ENCODE results near the gene TRIP13. TPM values are rescaled to one million over a fixed set of nuclear protein-coding genes. Genes with fewer than 3 reads are reported as not detected.
A peak's percentile ranks its signal among the peaks of the same experiment; 100 is the strongest.
"Not testable (repeated sequence)": the region's sequence is repeated elsewhere in the genome, so short reads cannot be mapped to it uniquely, and the experiment has no call there.

The TRIP13 gene
- total and polyA plus RNA-seq, 8 donors: 0.31 to 1.2 (median 0.51) TPM; not detected in 1

DNA sequence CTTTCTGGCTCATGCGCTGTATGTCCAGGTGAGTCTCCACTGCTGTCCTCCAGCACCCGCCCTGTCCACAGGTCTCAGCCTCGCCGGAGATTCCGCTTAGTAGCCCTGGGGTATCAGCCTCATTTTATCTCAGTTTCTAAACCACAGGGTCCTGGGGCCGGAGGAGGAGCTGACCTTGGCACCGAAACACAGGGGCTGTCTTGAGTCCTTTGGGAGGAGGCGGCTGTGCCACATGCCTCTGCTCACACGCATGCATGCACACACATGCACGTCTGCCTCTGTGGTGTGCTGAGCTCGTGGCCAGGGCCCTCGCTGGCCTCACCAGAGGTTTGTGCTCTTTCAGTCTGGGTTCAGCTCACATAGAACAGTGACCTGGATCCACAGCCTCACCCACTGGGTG is 23.3 kb downstream of the TRIP13 start:
- FAIRE-seq (no peak), DNase-seq (peak in 2 of 6 donors; percentile 8 to 9), ATAC-seq (no peak)
- TF ChIP-seq, protein P1, sequence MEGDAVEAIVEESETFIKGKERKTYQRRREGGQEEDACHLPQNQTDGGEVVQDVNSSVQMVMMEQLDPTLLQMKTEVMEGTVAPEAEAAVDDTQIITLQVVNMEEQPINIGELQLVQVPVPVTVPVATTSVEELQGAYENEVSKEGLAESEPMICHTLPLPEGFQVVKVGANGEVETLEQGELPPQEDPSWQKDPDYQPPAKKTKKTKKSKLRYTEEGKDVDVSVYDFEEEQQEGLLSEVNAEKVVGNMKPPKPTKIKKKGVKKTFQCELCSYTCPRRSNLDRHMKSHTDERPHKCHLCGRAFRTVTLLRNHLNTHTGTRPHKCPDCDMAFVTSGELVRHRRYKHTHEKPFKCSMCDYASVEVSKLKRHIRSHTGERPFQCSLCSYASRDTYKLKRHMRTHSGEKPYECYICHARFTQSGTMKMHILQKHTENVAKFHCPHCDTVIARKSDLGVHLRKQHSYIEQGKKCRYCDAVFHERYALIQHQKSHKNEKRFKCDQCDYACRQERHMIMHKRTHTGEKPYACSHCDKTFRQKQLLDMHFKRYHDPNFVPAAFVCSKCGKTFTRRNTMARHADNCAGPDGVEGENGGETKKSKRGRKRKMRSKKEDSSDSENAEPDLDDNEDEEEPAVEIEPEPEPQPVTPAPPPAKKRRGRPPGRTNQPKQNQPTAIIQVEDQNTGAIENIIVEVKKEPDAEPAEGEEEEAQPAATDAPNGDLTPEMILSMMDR (IDR thresholded peaks at IDR 0.05): no peak
- H3K36me3 ChIP-seq: no peaks in the 10 kb centered on the region
- H3K27ac ChIP-seq: no peak overlapping the region
- no peaks in the 10 kb centered on the region for H3K27me3 ChIP-seq
- no peaks in the 10 kb centered on the region for H3K9me3 ChIP-seq
- intact Hi-C loops (cut with DNase I): no loop called here
- WGBS, 2 donors: 88 to 90% methylated on average over 12 of the region's 12 CpGs
- no peak overlapping the region for H3K4me3 ChIP-seq
- peaks cover 12 to 15% (median 15%) of the 10 kb centered on the region in 3 donors for H3K4me1 ChIP-seq

DNA sequence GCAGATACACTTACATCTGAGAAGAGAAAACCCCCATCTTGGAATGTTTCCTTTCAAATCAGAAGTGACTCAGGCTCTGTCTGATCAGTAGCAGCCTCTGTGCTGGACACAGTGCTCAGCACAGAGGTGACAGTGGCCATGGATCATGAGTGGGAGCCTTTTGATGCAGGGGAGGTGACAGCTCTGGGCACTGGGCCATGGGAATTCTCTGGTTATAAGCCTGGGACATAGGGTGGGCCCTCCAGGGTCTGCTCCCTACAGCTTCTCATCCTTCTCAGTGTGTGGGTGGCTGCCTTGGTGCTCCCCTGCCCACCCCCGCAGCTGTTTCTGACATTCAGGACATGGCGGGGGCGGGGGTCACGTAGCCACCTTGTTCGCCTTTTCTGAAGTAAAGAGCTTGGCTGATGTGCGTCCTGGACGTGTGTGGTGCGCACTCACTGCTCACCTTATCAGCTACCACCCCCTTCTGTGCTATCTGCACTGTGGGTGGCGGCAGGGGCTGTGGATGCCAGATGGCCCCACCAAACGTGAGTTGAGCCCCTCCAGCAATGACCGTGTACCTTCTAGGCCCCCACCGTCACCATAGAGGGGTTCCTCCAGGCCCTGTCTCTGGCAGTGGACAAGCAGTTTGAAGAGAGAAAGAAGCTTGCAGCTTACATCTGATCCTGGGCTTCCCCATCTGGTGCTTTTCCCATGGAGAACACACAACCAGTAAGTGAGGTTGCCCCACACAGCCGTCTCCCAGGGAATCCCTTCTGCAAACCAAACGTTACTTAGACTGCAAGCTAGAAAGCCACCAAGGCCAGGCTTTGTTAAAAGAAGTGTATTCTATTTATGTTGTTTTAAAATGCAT is 24.0 kb downstream of the TRIP13 start:
- intact Hi-C loops (cut with DNase I): no loop called here
- FAIRE-seq (no peak), ATAC-seq (peak; percentile 75 to 88 (median 83)), DNase-seq (peak in 4 of 6 donors; percentile 31 to 79 (median 62))
- TF ChIP-seq, protein P1 (IDR thresholded peaks at IDR 0.05): no peak
- H3K36me3 ChIP-seq: no peaks in the 10 kb centered on the region
- no peaks in the 10 kb centered on the region for H3K9me3 ChIP-seq
- WGBS, 2 donors: 25 to 47% methylated on average over 14 of the region's 14 CpGs
- H3K4me3 ChIP-seq: no peak overlapping the region
- no peaks in the 10 kb centered on the region for H3K27me3 ChIP-seq
- peak overlapping the region in 2 of 4 donors; percentile 15 to 59 for H3K27ac ChIP-seq
- peaks cover 12 to 15% (median 15%) of the 10 kb centered on the region in 3 donors for H3K4me1 ChIP-seq

GRCh38 chr5:918717-919116 is 26.0 kb downstream of the TRIP13 start:
- WGBS, 2 donors: 91 to 96% methylated on average over 5 of the region's 5 CpGs
- intact Hi-C loops (cut with DNase I); H3K4me3 ChIP-seq; H3K36me3 ChIP-seq; H3K27me3 ChIP-seq; DNase-seq; ATAC-seq; H3K9me3 ChIP-seq; FAIRE-seq: not testable (repeated sequence)
- H3K27ac ChIP-seq: peak overlapping the region in 2 of 4 donors; percentile 1 to 16
- peaks cover 12 to 15% (median 15%) of the 10 kb centered on the region in 3 donors for H3K4me1 ChIP-seq

- Histone ChIP-seq H3K9me3 (no peaks in the 10 kb centered on the region), H3K4me1 (peaks cover 12 to 15% (median 15%) of the 10 kb centered on the region in 3 donors), H3K4me3 (no peak overlapping the region), H3K36me3 (no peaks in the 10 kb centered on the region), H3K27ac (peak overlapping the region in 2 of 4 donors; percentile 1 to 16), H3K27me3 (no peaks in the 10 kb centered on the region)
- ATAC-seq (peak in 3 of 4 donors; percentile 5 to 32 (median 23)), FAIRE-seq (no peak), DNase-seq (no peak)
- intact Hi-C loops (cut with DNase I): no loop called here
- TF ChIP-seq, protein P1 (IDR thresholded peaks at IDR 0.05): no peak
- 67 to 69% methylated on average over 8 to 9 of the region's 9 CpGs for WGBS, 2 donors
Measured at GRCh38 chr5:919356-920000, 26.8 kb downstream of the TRIP13 start.

DNA sequence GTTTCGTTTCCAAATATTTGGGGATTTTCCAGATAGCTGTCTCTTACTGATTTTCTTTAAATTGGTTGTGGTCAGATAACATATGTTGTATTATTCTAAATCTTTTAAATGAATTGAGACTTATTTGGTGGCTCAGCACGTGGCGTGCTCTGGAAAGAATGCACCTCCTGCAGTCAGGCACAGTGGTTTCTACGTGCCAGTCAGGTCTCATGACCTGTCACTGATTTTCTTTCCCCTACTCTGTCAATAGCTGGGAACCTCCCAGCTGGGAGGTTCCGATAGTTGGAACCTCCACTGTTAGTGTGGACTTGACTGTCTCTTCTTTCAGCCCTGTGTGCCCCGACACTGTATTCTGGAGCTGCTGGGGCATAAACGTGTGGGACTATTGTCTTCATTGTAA is 27.6 kb downstream of the TRIP13 start:
- WGBS, 2 donors: 43% methylated on average over 7 of the region's 7 CpGs
- FAIRE-seq (no peak), ATAC-seq (peak in 1 of 4 donors; percentile 14), DNase-seq (no peak)
- intact Hi-C loops (cut with DNase I): no loop called here
- Histone ChIP-seq H3K27me3 (no peaks in the 10 kb centered on the region), H3K36me3 (no peaks in the 10 kb centered on the region), H3K27ac (peak overlapping the region in 1 of 4 donors; percentile 1), H3K4me1 (peaks cover 12 to 15% (median 15%) of the 10 kb centered on the region in 3 donors), H3K4me3 (no peak overlapping the region), H3K9me3 (no peaks in the 10 kb centered on the region)
- TF ChIP-seq, protein P1 (IDR thresholded peaks at IDR 0.05): no peak
